GM04504 (cell line): ENCODE results near the gene HPS6.

Source experiments
- DNase-seq: peaks from one replicate; pipeline ENCODE4 v3.0.0-alpha.2; 2012; ENCODE audit warnings: low read depth

Gene HPS6

DNA sequence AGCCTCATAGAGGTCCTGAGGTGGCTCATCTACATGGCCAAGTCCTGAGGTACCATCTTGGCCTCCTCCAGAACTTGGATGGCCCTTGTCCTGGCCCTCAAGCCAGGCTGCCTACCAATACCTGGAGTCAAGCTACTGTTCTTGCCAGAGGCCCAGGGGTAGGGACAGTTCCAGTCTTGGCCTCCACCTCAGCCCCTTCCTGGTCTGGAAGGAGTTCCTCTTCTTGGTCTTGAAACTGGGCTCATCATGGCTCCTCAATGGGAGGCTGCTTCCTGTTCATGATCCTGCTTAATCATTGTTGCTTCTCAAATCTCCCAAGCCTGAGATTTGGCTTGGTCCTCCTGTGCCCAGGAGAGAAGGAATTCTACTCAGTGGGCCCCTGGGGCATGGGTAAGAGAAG lies 3.9 kb downstream of the HPS6 start:
- no peak for DNase-seq

GRCh38 chr10:102072673-102073527 lies 7.8 kb downstream of the HPS6 start:
- DNase-seq = no peak

DNA sequence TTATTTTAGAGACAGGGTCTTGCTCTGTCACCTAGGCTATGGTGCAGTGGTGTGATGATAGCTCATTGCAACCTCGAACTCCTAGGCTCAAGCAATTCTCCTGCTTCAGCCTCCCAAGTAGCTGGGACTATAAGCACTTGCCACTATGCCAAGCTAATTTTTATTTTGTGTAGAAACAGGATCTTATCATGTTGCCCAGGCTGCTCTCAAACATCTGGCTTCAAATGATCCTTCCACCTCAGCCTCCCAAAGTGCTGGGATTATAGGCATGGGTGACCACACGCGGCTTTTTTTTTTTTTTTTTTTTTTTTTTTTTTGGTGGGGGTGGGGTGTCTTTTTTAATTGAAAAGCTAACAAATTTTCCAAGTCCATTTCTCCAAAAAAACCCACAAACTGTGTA lies 18.4 kb downstream of the HPS6 start:
- no peak for DNase-seq

- no peak for DNase-seq
Observed at GRCh38 chr10:102085336-102085735, 20.2 kb downstream of the HPS6 start.

DNA sequence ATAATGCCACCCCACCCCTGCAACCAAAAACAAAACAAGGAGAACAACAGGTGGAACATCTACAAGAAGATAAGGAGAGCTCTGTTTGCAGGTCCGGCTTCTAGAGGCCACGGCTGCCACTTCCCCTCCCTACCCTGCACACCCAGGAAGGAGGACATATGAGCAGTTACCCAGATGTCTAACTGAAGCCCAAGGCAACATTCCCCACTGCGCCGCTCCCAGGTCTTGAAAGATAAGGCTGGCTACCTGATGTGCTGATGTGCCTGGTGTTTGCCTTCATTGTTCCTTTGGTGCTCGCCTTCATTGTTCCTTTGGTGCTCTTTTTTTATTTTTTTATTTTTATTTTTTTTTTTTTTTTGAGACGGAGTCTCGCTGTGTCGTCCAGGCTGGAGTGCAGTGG lies 21.0 kb downstream of the HPS6 start:
- no peak for DNase-seq

GRCh38 chr10:102090772-102091171 lies 25.6 kb downstream of the HPS6 start:
- no peak for DNase-seq

DNA sequence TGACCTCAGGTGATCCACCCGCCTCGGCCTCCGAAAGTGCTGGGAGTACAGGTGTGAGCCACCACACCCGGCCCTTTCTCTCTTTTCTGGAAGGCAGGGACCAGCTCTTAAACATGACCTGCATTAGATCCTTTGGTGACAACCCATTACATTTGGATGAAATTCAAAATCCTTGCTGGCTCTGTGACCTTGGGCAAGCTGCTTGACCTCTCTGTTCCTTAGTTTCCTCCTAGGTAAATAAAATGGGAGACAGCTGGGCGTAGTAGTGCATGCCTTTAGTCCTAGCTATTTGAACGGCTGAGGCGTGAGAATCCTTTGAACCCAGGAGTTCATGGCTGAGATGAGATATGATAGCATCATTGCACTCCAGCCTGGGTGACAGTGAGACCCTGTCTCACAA lies 31.3 kb downstream of the HPS6 start:
- no peak for DNase-seq

DNA sequence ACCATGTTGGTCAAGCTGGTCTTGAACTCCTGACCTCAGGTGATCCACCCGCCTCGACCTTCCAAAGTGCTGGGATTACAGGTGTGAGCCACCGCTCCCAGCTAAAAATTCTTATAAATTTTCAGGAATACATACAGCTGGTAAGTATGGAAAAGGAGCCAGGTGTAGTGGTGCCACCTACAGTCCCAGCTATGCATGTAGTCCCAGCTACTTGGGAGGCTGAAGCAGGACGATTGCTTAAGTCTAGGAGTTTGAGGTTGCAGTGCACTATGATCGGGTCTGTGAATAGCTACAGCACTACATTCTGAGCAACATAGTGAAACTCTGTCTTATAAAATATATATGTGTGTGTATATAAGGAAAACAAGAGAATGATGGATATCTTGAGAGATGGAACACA lies 36.0 kb downstream of the HPS6 start:
- DNase-seq = no peak

DNA sequence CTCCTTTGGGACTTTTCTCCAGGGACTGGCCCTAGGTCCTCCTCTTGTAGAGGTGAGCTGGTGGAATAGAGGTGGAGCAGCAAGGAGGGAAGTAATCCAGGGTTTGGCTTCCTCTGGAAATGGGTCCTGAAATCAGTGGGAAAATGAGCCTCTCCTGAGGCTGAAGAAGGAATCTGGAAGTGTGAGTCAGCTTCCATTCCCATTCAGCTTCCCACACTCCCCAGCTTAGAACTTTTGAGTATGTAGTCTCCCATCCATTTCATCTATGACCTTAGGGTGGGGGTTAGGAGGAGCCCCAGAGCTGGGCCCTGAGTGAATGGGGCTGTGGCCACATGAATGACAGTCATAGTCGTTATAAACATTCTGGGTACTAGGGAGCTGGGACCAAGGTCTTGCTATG lies 37.3 kb downstream of the HPS6 start:
- no peak for DNase-seq

DNA sequence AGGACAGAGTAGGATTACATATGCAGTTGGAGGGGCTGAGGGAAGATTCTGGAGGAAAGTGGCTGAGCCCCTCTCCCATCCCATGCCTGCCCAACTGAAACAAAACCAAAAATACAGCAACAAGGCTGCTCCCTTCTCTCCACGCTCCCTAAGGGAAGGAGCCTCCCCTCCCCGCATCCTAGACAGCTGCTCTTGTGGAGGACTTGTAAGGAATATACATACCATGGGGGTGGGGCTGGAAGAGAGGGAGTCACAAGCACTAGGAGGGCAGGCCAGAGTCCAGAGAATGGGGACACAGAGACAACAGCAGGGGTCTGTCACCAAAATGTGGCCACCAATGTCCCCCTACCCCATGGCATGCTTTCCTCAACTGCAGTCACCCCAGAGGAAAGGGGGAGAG lies 41.8 kb downstream of the HPS6 start:
- no peak for DNase-seq

- DNase-seq = no peak
Observed at GRCh38 chr10:102109166-102110116, 44.3 kb downstream of the HPS6 start.

DNA sequence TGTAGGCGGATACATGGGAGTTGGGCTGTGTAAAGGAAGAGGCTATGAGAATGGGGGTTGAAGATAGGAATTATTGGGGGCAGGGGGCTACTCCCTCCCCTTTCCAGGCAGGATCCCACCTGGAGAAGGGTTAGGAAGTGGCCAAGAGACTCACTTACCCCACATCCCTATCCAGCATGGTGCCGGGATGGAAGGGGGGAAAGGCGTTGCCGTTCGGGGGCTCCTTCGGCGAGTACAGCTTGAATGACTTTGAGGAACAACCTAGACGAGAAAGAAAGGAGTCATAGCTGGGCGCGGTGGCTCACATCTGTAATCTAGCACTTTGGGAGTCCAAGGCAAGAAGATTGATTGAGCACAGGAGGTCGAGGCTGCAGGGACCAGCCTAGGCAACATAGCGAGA lies 46.1 kb downstream of the HPS6 start:
- no peak for DNase-seq

- no peak for DNase-seq
Observed at GRCh38 chr10:102112210-102112817, 47.2 kb downstream of the HPS6 start.

DNA sequence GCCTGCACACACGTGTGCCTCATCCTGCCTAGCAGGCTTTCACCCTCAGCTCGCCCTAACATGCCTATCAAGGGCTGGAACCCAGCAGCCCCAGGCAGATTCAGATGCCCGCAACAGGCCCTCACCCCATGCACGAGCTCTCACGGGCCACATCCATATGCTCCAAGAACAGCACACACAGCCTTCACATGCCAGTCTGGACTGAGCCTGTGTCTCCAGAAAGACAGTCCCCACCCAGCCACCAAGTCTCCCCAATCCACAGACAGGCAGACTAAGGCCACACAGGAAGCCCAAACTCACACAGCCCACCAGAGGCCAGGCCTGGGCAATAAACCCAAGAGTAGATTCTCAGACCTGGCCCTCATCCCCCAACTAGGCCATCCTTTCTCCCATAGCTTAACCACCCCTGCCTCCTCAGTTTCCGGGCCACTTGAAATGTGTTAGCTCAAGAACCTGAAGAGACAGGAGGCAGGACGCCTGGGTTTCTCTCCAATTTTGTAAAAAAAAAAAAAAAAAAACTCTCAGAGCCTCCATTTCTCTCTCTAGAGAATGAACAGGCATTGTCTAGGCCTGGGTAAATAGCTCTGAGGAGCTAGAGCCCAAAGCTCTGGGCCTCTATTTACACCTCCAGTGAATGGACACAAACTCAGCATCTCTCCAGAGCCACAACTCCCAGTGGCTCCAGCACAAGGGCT lies 48.3 kb downstream of the HPS6 start:
- DNase-seq = no peak

DNA sequence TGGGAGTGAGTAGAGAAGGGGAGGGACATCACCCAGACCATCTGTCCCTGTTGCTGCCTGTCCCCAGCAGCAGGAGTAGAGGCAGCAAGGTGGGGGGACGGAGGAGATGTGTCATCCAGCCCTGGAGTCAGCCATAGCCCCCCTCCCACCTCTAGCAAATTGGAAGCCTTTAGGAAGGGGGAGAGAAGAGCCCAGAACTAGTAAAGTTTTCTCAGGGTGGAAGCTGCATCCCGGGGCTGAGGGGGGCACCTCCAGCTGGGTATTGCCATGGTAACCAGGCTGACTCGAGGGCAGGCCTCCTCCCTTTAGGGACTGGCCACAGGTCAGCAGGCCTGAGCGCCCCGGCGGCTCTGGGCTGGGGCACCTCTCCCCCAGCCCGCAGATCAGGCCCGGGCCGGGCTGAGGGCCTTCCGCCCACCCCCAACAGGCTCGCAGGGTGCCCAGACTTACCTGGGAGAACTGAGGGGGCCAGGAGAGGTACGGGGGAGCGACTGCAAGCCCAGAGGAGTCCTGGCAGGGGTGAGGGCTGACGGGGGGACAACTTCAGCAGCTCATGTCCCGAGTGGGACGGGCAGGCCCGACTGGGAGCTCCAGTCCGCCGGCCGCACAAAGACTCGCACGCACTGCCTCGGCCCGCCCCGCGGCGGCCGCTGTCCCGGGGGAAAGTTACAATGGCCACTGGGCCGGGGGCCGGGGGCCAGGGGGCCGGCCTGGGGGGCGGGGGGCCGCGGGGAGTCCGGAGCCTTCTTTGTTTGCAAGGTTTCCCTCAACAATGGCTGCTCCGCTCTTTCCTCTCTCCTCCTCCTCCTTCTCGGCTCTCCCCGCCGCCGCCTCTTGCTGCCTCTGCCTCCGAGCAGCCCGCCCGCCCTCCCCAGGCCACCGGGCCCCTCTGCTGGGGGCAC lies 49.1 kb downstream of the HPS6 start:
- no peak for DNase-seq

GRCh38 chr10:102114861-102115618 lies 49.9 kb downstream of the HPS6 start:
- peak; percentile 52 for DNase-seq

GRCh38 chr10:102115775-102116174 lies 50.6 kb downstream of the HPS6 start:
- no peak for DNase-seq

DNA sequence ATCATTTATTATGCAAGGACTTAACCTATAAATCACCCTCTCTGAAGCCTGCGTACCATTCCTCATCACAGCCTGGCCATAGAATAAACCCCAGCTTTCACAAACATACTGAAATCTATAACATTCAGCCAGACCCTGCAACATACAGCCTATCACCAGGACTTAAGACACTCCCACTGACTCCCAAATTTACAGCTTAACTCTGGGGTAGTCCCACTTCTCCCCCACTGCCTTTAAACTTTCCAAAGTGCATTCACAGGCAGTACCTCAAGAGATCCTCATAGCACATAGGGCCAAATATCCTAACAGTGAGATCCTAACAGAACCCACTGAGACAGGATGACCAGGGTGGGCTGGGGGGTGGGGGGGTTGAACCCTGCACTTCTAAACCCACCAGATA lies 51.5 kb downstream of the HPS6 start:
- DNase-seq = no peak
